Mesenteric fat pad (tissue), 1 donor: Measurements from ENCODE around the gene BPTF. TPM values are rescaled to one million over a fixed set of nuclear protein-coding genes. Genes with fewer than 3 reads are reported as not detected.
A peak's percentile ranks its signal among the peaks of the same experiment; 100 is the strongest.
"Not testable (repeated sequence)": the region's sequence is repeated elsewhere in the genome, so short reads cannot be mapped to it uniquely, and the experiment has no call there.

Experiments used
- DNase-seq: peaks from one replicate; pipeline ENCODE4 v3.0.0-alpha.2; 2020; ENCODE audit warnings: low spot score
- total RNA-seq: library from RNA; stranded (reverse); fragmentation: NEBNext Ultra II Directional; extraction: Animal tissue kit (Norgen Biotek cat#: 25700); gene quantifications from one replicate; pipeline ENCODE4 v1.2.1, GENCODE V29; 2021
- donor health status: DM: yes; HTN: yes; CAD: no.

The BPTF gene
- total RNA-seq, 1 donor from 2014 or later = 72.6 TPM

GRCh38 chr17:67962156-67962555, 136.9 kb downstream of the BPTF start:
- DNase-seq = not testable (repeated sequence)

- not testable (repeated sequence) for DNase-seq
These were observed 137.9 kb downstream of the BPTF start for GRCh38 chr17:67963145-67963572.

DNA sequence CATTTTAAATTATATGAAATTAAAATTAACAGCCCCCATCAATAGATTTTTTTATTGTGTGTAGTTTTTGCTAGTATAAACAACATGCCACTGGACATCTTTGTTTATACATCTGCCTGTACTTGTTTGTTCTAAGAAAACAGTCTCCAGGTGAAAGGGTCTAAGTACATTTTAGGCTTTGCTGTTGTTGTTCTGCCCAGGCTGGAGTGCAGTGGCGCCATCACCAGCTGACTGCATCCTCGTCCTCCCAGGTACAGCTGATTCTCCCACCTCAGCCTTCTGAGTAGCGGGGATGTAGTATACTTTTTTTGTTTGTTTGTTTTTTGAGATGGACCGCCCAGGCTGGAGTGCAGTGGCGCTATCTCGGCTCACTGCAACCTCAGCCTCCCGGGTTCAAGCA, 145.5 kb downstream of the BPTF start:
- no peak for DNase-seq

GRCh38 chr17:67974185-67974584, 148.9 kb downstream of the BPTF start:
- DNase-seq = no peak

DNA sequence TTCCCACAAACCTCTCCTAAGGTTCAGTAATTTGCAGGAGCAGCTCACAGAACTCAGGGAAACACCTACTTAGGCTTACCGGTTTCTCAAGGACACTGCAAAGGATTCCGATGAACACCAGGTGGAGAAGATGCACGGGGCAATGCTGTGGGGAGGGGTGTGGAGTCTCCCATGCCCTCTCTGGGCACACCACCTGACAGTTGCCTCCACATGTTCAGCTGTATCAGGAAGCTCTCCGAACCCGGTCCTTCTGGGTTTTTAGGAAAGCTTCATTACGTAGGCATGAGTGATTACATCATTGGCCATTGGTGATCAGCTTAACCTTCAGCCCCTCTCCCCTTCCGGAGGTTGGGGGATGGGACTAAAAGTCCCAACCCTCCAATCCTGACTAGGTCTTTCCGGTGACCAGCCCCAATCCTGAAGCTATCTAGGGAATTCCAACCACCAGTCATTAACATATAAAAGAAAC, 149.3 kb downstream of the BPTF start:
- no peak for DNase-seq

- not testable (repeated sequence) for DNase-seq
These were observed 151.0 kb downstream of the BPTF start for GRCh38 chr17:67976306-67976705.

- no peak for DNase-seq
These were observed 155.2 kb downstream of the BPTF start for GRCh38 chr17:67980456-67980855.

DNA sequence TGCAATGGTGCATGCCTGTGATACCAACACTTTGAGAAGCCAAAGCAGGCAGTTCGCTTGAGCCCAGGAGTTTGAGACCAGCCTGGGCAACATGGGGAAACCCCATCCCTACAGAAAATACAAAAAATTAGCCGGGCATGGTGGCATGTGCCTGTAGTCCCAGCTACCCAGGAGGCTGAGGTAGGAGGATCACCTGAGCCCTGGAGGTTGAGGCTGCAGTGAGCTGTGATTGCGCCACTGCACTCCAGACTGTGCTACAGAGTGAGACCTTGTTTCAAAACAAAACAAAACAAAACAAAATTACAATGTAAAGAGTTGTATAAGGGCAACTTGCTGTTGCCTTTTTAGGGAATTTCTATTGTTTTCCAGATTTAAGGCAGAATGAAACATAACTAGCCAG, 155.6 kb downstream of the BPTF start:
- DNase-seq = not testable (repeated sequence)

GRCh38 chr17:67982034-67982640, 156.8 kb downstream of the BPTF start:
- no peak for DNase-seq

DNA sequence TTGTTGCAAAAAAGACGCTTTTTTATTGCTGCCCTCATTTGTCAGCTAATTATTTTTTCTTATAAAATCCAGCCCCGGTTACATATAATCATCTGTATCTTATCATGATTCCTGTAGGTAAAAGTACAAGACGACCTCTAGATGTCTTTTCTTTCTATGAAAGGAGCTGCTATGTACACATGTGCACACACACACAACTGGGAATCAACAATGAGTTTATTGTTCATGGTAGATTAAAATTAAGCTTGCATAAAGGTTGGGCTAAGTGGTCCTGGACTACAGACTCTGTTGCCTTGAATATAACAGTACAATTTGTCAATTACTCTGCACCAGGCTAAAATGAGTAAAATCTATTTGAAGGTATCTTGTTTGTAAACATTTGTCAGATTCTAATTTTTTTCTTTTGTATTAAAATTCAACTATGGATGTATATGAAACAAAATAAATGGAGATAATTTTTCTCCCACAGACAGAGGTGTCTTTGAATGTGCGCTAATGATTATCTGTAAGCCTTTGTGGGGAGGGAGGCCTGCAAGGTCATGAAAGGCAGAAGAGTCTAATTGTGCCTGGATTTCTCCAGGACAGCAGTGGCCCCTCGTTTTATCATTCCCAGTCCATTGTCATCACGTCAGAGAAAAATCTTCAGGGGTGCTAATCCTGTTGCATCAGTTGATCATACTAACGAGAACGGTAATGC, 157.5 kb downstream of the BPTF start:
- no peak for DNase-seq

DNA sequence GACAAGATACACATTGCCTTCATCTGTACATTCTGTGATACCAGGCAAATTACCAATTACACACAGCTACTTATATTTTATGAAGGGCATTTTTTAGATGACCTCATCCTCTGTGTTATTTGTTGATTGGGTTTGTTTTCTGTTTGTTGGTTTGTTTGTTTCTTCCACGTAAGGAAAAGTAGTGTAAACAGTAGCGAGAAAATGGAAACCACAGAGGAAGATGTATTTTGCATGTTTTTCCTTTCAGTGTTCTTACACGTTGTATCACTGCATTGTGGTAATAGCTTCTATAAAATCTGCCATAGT, 158.0 kb downstream of the BPTF start:
- no peak for DNase-seq

DNA sequence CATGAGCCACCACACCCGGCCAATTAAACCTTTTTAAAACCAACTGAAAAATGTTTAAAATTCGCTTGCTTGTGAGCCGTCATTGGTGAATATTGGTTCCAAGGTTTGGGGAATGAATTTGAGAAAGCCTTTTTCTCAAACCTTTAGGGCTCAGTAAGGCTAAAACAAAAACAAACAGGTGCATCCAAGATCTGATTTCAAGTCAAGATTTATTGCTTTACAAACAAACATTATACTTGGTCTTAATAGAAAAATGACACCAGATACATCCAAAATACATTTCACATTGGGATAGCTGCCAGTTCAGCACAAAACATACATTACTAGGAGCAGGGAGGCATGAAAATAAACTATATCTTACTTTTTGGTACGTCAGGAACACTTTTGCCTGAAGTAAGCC, 165.6 kb downstream of the BPTF start:
- no peak for DNase-seq

- no peak for DNase-seq
These were observed 167.3 kb downstream of the BPTF start for GRCh38 chr17:67992548-67993152.

DNA sequence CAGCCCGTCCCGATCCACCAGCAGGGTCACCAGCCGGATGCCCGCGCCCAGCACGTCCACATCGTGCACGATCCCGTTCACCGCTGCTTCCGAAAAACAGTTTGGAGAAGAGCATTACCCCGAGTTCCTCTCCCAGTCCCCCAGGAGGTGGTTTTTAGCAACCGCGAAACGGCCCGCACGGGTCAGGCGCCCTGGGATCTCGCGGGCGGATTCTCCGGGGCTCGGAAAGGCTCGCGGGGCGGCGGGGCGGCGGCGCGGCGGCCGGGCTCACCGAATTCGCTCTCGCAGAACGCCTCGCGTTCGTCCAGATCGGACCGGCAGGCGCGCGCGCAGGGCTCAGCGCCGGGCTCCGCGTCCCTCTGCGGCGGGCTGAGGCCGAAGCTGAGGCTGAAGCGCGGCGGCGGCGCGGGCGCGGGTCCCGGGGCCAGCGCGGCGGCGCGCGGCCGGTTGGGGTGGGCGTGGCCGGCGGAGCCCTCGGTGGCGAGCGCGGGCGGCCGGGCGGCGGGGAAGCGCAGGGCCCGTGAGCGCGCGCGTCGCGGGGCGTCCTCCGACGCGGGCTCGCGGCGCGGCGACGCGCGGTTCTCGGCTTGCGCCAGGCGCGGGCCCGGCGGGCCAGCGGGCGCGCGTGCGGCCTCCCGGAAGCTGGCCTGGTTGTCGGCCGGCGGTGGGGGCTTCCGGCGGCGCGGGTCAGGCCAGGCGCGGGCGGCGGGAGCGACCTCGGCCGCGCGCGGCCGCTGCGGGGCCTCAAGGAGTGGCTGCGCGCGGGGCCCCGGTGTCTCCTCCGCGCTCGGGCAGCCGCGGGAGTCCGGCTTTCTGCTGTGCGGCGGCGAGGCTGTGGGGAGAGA, 168.1 kb downstream of the BPTF start:
- DNase-seq = peak; percentile 93

- no peak for DNase-seq
These were observed 168.7 kb downstream of the BPTF start for GRCh38 chr17:67993998-67994361.

DNA sequence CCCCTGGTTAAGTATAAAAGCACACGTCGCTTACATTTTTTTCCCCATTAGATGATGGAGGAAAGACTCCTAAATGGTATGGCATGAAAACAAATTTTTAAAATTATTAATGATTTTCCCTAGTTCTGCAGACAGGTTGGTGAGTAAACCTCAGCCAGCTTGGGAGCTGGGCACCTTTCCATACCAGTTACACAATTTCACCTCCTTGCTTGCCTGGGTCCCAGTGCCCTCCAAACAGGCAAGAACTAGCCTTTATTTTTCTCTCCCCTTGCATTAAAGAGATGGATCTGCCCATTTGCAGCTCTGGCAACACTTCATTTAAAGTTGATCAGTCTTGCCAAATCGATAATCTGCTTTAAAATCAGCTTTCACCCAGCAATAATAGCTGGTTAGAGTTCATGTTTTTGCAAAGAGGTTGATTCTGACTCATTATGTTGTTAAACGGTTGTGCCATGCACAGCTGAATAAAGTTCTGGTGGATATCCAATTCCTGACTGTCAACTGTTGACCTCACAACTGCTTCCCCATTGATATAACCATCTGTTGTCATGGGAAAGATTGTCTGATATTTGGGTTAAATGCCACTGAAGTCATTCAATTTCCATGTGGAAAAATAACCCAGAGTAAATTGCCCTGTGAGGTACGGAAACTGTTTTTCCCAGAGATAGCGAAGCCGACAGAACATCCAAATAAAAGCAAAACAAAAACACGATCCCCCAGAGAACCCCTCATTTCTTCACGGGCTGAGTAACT, 169.7 kb downstream of the BPTF start:
- no peak for DNase-seq

- no peak for DNase-seq
These were observed 170.4 kb downstream of the BPTF start for GRCh38 chr17:67995570-67996263.

GRCh38 chr17:67996301-67997171, 171.2 kb downstream of the BPTF start, which contains the start of gene C17orf58:
Gene C17orf58, minus strand, starts transcription at chr17:67996469. Its CDS starts 271 bp downstream, at chr17:67996198.
- not testable (repeated sequence) for DNase-seq

- DNase-seq = no peak
These were observed 173.2 kb downstream of the BPTF start for GRCh38 chr17:67998466-67998865.
